ENCODE data around the gene NXF1.
"Not testable (repeated sequence)": the region's sequence is repeated elsewhere in the genome, so short reads cannot be mapped to it uniquely, and the experiment has no call there.

The NXF1 gene

GRCh38 chr11:62831520-62832335, 26.5 kb upstream of the NXF1 start, which contains the start of gene STX5:
Gene STX5 (minus strand): TSS chr11:62832051. CDS start chr11:62831243, 808 bp downstream.
- peak; percentile 91 to 93 for DNase-seq

GRCh38 chr11:62830904-62831519, 25.8 kb upstream of the NXF1 start:
- no peak for DNase-seq

DNA sequence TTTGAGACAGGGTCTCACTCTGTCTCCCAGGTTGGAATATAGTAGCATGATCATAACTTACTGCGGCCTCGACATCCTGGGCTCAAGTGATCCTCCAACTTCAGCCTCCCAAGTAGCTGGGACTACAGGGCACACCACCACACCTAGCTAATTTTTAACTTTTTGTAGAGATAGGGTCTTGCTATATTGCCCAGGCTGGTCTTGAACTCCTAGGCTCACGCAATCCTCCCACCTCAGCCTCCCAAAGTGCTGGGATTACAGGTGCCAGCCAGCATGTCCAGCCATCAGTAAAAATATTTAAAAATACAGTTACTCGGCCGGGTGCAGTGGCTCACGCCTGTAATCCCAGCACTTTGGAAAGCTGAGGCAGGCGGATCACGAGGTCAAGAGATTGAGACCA, 22.9 kb upstream of the NXF1 start:
- not testable (repeated sequence) for DNase-seq

- no peak for DNase-seq
Observed at GRCh38 chr11:62823677-62824076, 18.4 kb upstream of the NXF1 start.

GRCh38 chr11:62817129-62817528, 11.9 kb upstream of the NXF1 start:
- no peak for DNase-seq

DNA sequence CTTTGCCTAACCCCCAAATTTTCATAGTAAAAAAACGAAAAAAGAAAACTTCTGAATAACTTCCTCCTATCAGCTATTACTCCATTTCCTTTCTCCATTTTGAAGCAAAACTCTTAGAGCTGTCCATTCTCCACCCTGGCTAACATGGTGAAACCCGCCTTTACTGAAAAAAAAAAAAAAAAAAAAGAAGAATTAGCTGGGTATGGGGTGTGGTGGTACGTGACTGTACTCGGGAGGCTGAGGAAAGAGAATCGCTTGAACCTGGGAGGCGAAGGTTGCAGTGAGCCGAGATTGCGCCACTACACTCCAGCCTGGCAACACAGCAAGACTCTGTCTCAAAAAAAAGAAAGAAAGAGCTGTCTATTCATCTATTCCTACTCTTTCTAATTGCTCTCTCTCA, 11.3 kb upstream of the NXF1 start:
- DNase-seq, result peak; percentile 50 to 59

DNA sequence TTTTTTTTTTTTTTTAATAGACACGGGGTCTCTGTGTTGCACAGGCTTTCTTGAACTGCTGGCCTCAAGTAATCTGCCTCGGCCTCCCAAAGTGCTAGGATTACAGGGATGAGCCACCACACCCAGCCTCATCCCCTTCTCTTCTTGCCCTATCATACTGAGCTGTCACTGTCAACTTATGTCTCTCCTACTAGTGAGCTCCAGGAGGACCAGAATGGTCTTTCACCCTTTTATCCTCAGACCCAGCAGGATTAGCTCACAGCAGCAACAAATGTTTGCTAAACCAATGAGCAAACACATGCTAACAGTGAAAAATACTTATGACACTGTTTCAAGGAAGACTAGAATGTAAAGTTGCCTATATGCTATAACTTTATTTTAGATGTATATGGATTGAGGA, 6.4 kb upstream of the NXF1 start:
- DNase-seq, result no peak

- no peak for DNase-seq
Observed at GRCh38 chr11:62810748-62811147, 5.5 kb upstream of the NXF1 start.

DNA sequence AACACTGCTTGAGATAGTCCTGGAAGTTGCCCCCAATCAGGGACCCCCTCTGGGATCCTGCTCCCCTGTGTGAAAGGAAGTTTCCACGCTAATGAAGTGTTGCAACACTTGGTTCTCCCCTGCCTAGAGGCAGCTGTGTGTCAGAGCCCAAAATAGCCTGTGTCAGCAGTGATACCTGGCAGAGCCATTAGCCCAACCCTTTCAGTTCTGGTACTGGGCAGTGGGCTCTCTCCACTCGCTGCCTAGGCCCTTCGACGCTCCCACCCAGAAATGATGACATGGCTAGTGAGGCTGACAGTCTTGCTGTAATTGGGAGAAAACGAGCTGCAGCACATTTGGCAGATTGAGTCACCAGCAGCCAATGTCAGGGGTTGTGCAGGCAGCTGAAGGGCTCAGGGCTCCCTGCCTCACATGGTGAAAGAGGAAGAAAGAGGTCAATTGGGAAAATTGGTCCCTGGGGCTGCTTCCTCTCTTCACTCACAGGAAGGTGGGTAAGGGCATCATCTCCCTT, 1.4 kb upstream of the NXF1 start:
- DNase-seq, result peak; percentile 52 to 63

DNA sequence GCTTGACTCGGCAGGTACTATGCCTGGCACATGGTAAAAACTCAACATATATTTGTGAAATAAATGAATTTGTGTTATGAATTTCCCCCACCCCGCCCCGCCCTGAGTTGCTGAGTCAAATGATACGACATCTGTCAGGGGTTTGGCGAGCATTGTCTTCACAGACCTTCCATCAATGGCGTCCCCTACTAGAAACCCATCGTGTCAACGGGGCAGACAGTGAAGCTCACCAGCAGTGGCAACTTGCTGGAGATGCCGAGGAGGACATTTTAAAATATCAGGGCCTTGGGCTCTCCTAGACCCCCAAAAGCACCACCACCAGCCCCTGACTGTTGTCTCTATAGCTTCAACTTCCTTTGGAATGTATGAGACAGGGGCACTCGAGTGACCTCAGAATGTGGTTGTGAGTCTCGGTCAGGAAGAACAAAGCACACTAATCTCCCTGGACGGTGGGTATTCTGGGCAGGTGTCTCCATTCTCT, 761 bp upstream of the NXF1 start:
- no peak for DNase-seq

DNA sequence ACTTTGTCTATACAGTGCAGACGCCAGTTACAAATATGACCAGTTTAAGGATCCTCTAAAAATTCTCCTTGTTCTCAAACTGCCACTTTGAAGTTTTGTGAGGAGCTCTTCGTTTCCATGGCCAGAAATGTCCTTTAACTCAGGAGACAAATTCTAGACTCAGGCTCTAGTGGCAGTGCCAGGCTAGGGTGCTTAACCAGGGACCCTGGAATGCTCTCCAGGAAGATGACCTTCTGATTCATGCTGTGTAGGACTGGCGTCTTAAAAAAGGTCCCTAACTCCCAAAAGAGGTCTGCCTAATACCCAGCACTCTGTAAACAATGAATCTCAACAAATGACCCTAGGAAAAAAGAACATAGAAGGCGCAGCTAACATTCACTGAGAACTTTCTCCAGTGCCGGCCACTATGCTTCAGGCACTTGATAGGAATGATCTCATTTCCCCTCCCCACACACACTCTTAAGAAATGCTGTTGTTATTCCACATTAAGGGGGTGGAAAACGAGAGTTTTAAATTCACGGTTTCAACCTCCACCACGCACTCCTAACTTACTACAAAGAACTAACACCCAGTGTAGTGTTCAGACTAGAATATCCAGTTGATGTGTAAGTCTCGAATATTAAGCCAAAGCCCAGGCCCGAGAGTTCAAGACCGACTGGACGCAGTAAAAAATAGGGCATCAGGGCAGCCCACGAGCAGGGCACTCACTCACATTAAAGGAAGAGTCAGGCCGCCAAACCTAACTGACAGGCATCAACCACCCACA, 747 bp downstream of the NXF1 start:
- DNase-seq, result peak; percentile 20 to 38

DNA sequence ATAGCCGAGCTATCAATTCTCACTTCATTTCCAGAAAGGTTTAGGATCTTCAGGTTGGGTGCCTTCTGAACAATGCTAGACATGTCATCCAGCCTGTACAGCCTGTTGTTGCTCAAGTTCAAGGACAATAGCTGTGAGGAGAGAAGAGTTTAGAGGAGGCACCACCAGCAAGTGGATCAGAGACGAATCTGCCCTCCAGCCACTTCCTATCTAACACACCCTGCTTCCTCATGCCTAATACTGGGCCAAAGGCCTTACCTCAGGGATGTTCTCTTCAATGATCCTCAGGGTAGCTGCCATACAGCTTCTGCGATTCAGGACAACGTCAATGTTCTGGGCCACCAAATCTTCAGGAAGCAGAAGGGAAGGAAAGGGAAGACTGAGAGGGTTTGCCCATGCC, 4.2 kb downstream of the NXF1 start:
- no peak for DNase-seq

DNA sequence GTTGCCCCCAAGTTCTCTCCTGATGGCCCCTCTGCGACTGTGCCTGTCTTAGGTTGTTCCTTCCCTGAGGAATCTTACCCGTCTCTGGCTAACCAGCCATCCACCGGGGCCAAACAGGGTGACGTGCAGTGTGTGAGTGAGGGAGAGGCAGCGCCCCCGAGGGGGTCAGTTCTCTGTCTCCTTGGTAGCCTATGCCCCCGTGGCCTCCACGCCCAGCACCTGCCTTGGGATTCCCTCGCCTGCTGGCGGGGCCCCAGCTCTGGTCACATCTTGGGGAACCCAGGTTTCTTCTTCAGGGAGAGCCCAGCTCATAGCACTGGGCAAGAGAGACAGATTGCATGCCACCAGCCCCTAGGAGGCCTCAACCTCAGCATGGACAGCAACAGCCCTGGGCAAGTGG, 5.8 kb downstream of the NXF1 start:
- no peak for DNase-seq

- DNase-seq, result no peak
Observed at GRCh38 chr11:62796281-62796680, 9.0 kb downstream of the NXF1 start.

DNA sequence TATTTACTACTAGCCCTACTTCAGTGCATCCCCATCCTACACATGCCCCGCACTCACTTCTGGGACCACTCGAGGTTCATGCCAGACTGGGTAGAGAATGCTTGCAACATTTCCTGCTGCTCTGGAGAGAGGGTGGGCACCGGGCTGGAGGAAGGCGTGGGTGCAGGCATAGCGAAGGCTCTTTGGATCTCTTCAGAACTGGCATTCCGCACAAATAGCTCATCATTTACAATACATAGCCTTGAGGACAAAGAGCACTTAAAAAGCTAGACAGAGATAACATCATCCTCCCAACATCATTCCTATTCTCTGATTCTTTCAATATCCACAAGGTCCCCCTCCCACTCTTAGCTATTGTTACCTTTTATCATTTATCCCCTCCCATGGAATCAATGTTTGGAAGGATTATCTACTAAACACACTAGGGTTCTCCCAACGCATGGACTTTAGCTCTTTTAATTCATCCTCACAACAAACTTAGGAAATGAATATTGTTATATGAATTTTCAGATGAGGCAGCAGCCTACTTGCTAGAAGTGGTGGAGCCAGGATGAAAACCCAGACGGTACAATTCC, 11.0 kb downstream of the NXF1 start:
- DNase-seq, result no peak

- no peak for DNase-seq
Observed at GRCh38 chr11:62792202-62792575, 13.1 kb downstream of the NXF1 start.

DNA sequence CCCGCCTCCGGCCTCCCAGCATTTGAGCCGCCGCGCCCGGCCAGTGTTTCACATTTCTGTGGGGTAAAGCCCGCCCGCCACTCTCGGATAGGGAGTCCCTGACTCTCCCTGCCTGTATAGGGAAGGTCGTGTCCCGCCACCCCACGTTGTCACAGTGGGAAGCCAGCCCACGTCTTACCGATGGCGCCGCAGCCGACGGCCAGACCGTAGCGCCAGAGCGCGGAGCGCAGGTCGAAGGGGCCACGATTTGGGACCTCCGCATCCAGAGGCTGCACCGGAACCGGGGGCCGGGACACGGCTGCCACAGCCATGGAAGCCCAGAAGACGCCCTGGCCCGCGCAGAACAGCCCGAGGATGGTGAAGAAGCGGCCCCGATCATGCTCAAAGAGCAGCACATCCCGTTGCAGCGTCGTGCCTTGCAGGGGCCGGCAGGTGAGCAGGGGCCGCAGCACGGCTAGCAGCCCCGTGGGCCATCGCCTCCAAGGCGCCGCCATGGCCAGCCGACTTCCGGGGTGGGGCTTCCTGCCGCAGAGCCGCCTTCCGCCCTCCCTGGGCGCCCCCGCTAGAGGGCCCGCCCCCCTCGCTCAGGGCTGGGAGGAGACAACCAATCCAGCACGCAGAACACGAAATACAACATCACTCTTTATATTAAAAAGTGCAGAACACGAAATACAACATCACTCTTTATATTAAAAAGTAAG, 13.6 kb downstream of the NXF1 start, which contains the start of gene TMEM223:
Gene TMEM223 (minus strand): TSS at position 506 of the 701 bp plus-strand sequence. CDS start 12 bp downstream, at position 494.
- DNase-seq, result peak; percentile 66 to 76

DNA sequence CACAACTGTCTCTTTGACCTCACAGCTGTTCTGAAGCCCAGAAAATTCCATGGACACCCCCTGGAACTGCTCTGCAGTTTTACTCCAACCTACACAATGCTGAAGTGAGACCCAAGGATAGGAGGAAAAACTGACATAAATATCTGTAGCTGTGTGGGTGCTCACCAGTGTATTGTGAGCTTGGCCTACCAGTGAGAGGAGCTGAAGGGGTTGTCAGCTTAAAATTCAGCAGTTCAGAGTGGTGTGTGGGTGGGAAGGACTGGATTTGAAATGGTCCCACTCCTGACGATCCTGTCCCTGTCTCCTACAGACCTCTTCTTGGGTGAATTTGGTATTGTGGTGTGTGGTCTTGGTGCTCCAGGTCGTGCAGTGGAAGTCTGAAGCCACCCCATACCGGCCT, 15.7 kb downstream of the NXF1 start:
- no peak for DNase-seq

DNA sequence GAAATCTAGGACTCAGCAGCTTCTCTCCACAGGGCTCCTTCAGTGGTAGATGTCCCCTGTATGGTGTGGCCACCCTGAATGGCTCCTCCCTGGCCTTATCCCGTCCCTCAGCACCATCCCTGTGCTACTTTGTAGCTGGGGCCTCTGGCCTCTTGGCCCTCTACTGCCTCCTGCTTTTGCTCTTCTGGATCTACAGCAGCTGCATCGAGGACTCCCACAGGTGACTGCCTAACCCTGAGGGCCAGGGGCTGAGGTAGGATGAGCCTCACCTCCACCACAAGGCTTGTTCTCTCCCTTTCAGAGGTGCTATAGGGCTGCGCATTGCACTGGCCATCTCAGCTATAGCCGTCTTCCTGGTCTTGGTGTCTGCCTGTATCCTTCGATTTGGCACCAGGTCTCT, 16.2 kb downstream of the NXF1 start:
- DNase-seq, result no peak

- DNase-seq, result peak; percentile 86 to 92
Observed at GRCh38 chr11:62787005-62787759, 18.1 kb downstream of the NXF1 start, which contains the start of gene TMEM179B. Gene TMEM179B (plus strand): TSS chr11:62787402. CDS start chr11:62787432, 30 bp downstream.

DNA sequence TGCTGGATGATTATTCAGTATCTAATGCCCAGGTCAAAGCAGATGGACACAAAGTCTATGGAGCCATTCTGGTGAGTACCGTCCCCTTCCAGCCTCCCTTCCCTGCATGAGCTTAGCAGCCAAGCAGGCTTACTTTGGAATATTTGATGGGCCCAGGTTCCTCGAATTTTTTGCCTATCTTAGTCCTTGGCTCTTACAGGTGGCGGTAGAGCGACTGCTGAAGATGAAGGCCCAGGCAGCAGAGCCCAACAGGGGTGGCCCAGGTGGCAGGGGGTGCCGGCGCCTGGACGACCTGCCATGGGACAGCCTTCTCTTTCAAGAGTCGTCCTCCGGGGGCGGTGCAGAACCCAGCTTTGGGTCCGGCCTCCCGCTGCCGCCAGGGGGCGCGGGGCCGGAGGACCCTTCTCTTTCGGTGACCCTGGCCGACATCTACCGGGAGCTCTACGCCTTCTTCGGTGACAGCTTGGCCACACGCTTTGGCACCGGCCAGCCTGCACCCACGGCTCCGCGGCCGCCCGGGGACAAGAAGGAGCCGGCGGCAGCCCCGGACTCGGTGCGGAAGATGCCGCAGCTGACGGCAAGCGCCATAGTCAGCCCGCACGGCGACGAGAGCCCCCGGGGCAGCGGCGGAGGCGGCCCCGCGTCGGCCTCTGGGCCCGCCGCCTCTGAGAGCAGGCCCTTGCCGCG, 18.8 kb downstream of the NXF1 start:
- DNase-seq, result peak; percentile 66 to 85
